PC-3 (cell line): ENCODE results near the gene FGR.

Experiments
- EZH2 ChIP-seq: fragments of 300-600 bp; sonication (generic); IDR thresholded peaks from one replicate; pipeline ENCODE4 v1.6.1; 2017; ENCODE audit warnings: antibody characterized with exemption, mild to moderate bottlenecking, low read length; ENCODE audit not compliant: unreplicated experiment
- EZH2phosphoT487 ChIP-seq: fragments of 300-600 bp; sonication (generic); IDR thresholded peaks from 2 replicates; pipeline ENCODE4 v1.6.1; 2018; ENCODE audit warnings: mild to moderate bottlenecking, antibody characterized with exemption, low read length, borderline replicate concordance
- TF ChIP-seq, protein P1 (sequence below): fragments of 300-600 bp; sonication (generic); conservative IDR thresholded peaks from 2 replicates; pipeline ENCODE4 v1.5.1; 2017; ENCODE audit warnings: antibody characterized with exemption, low read depth, mild to moderate bottlenecking, low read length

DNA sequence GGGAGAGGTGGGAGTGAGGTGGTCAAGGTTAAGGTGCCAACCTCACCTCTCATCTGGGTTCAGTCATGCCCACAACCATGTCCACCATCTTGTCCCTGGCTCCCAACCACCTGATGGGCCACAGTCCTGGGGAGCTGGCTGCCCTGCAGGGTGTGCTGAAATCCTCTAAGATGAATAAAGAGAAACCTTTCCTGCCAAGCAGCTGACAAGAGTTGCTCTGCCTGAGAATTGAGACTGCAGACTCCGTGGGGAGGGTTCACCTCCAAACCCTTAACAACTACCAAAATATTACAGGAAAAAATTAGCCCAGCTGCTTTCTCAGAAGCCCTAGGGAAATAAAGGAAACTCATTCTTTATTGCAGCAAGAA, 15.2 kb upstream of the FGR start:
- TF ChIP-seq, protein P1, sequence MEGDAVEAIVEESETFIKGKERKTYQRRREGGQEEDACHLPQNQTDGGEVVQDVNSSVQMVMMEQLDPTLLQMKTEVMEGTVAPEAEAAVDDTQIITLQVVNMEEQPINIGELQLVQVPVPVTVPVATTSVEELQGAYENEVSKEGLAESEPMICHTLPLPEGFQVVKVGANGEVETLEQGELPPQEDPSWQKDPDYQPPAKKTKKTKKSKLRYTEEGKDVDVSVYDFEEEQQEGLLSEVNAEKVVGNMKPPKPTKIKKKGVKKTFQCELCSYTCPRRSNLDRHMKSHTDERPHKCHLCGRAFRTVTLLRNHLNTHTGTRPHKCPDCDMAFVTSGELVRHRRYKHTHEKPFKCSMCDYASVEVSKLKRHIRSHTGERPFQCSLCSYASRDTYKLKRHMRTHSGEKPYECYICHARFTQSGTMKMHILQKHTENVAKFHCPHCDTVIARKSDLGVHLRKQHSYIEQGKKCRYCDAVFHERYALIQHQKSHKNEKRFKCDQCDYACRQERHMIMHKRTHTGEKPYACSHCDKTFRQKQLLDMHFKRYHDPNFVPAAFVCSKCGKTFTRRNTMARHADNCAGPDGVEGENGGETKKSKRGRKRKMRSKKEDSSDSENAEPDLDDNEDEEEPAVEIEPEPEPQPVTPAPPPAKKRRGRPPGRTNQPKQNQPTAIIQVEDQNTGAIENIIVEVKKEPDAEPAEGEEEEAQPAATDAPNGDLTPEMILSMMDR, result no peak
- TF ChIP-seq EZH2phosphoT487 (no peak), EZH2 (no peak)
